ENCODE results near the gene GXYLT1. TPM values are rescaled to one million over a fixed set of nuclear protein-coding genes. Genes with fewer than 3 reads are reported as not detected.

The GXYLT1 gene
- total RNA-seq, 1 experiment from 2014 or later: 28.1 TPM

GRCh38 chr12:42126963-42127362, 17.7 kb downstream of the GXYLT1 start:
- no TSS peak for BruUV-seq (replicated peaks)
- CTCF ChIA-PET: no interaction called here
- no peaks in the 10 kb centered on the region for H3K36me3 Mint-ChIP-seq (ENCODE audit: insufficient read depth, unreplicated experiment)

GRCh38 chr12:42125388-42125767, 19.3 kb downstream of the GXYLT1 start:
- no peaks in the 10 kb centered on the region for H3K36me3 ChIP-seq (ENCODE audit: control insufficient read depth, insufficient read depth, low read length)
- no TSS peak for BruUV-seq (replicated peaks)
- ChIA-PET POLR2A (no interaction called here), CTCF (interaction anchor here (0.7 kb wide), 2 partner anchors 39 to 207 kb away, joined by 3 read pairs; no protein-coding TSS in a partner anchor)
- Mint-ChIP-seq H3K27me3 (ENCODE audit: insufficient read depth, unreplicated experiment) (no peaks in the 10 kb centered on the region), H3K4me1 (ENCODE audit: low read depth, unreplicated experiment) (no peaks in the 10 kb centered on the region), H3K27ac (ENCODE audit: unreplicated experiment) (no peak overlapping the region), H3K36me3 (ENCODE audit: insufficient read depth, unreplicated experiment) (no peaks in the 10 kb centered on the region), H3K9me3 (ENCODE audit: unreplicated experiment) (no peaks in the 10 kb centered on the region), H3K4me3 (ENCODE audit: unreplicated experiment) (no peak overlapping the region)
- H3K9me3 ChIP-seq: no peaks in the 10 kb centered on the region
- intact Hi-C loops (cut with micrococcal nuclease; ENCODE audit: unreplicated experiment): loop anchor here (5.0 kb wide), 3 partner anchors 97 to 157 kb away; partner anchors contain the start of gene YAF2
- no peaks in the 10 kb centered on the region for H3K27me3 ChIP-seq (replicated peaks; ENCODE audit: control insufficient read depth, insufficient read depth, low read length)
- TF ChIP-seq CTCF (IDR thresholded peaks at IDR 0.05; ENCODE audit: insufficient read depth in 1 of 2, low read depth in 1 of 2, low read length in 1 of 2, severe bottlenecking in 1 of 2, unreplicated experiment in 1 of 2): no peak
- no peak overlapping the region for H3K4me3 ChIP-seq (ENCODE audit: low read depth, low read length)
- no peak for DNase-seq
- peaks cover 36% of the 10 kb centered on the region for H3K4me1 ChIP-seq

More at GRCh38 chr12:42126963-42127362, 17.7 kb downstream of the GXYLT1 start:
- Mint-ChIP-seq H3K4me3 (ENCODE audit: unreplicated experiment) (no peak overlapping the region), H3K4me1 (ENCODE audit: low read depth, unreplicated experiment) (no peaks in the 10 kb centered on the region), H3K27ac (ENCODE audit: unreplicated experiment) (no peak overlapping the region), H3K9me3 (ENCODE audit: unreplicated experiment) (no peaks in the 10 kb centered on the region), H3K27me3 (ENCODE audit: insufficient read depth, unreplicated experiment) (no peaks in the 10 kb centered on the region)
- Histone ChIP-seq H3K27me3 (replicated peaks; ENCODE audit: control insufficient read depth, insufficient read depth, low read length) (no peaks in the 10 kb centered on the region), H3K4me3 (ENCODE audit: low read depth, low read length) (no peak overlapping the region), H3K36me3 (ENCODE audit: control insufficient read depth, insufficient read depth, low read length) (no peaks in the 10 kb centered on the region), H3K4me1 (peaks cover 49% of the 10 kb centered on the region), H3K9me3 (no peaks in the 10 kb centered on the region)
- intact Hi-C loops (cut with micrococcal nuclease; ENCODE audit: unreplicated experiment): loop anchor here (5.0 kb wide), 3 partner anchors 95 to 155 kb away; partner anchors contain the start of gene YAF2
- TF ChIP-seq CTCF (IDR thresholded peaks at IDR 0.05; ENCODE audit: insufficient read depth in 1 of 2, low read depth in 1 of 2, low read length in 1 of 2, severe bottlenecking in 1 of 2, unreplicated experiment in 1 of 2): no peak
- POLR2A ChIA-PET: no interaction called here
- DNase-seq: no peak

DNA sequence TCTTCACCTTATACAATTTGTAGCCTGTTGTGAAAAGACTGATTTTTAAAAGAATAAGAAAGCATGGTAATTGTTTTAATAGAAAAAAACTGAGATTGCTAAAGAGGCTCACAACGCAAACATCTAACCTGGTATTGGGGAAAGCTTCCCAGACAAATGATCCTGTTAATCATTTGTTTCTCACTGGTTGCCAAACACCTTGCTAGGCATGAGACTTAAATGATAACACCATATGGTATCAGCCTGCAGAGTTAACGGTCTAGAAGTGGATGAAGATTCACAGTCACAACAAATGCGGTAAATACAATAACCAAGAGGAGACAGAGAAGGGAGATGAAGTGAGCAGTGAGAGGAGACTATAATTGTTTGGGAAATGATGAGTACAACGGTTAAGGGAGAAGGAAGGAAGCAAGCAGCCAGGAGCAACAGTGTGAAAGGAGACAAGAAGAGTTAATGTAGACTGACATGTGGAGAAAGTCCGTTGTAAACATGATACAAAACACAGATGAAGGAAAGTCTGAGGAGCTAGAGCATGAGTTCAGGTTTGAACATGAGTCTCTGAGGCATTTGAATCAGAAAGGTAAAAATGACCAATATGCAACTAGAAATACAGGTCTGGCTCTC, 19.8 kb downstream of the GXYLT1 start:
- no peaks in the 10 kb centered on the region for H3K4me1 Mint-ChIP-seq (ENCODE audit: low read depth, unreplicated experiment)
- BruUV-seq (replicated peaks): no TSS peak
- H3K27me3 ChIP-seq (replicated peaks; ENCODE audit: control insufficient read depth, insufficient read depth, low read length): no peaks in the 10 kb centered on the region
- no peaks in the 10 kb centered on the region for H3K36me3 Mint-ChIP-seq (ENCODE audit: insufficient read depth, unreplicated experiment)
- intact Hi-C loops (cut with micrococcal nuclease; ENCODE audit: unreplicated experiment): loop anchor here (5.0 kb wide), 3 partner anchors 97 to 157 kb away; partner anchors contain the start of gene YAF2
- no peak overlapping the region for H3K4me3 ChIP-seq (ENCODE audit: low read depth, low read length)
- no peaks in the 10 kb centered on the region for H3K36me3 ChIP-seq (ENCODE audit: control insufficient read depth, insufficient read depth, low read length)
- H3K4me3 Mint-ChIP-seq (ENCODE audit: unreplicated experiment): no peak overlapping the region
- peak in 1 of 2 experiments; percentile 31 for DNase-seq
- no peaks in the 10 kb centered on the region for H3K9me3 ChIP-seq
- no peak overlapping the region for H3K27ac Mint-ChIP-seq (ENCODE audit: unreplicated experiment)
- H3K4me1 ChIP-seq: peaks cover 31% of the 10 kb centered on the region
- H3K9me3 Mint-ChIP-seq (ENCODE audit: unreplicated experiment): no peaks in the 10 kb centered on the region
- CTCF ChIA-PET: interaction anchor here (0.7 kb wide), 1 partner anchor 207 kb away, joined by 3 read pairs; no protein-coding TSS in a partner anchor
- no peaks in the 10 kb centered on the region for H3K27me3 Mint-ChIP-seq (ENCODE audit: insufficient read depth, unreplicated experiment)
- POLR2A ChIA-PET: no interaction called here
- no peak for TF ChIP-seq CTCF (IDR thresholded peaks at IDR 0.05; ENCODE audit: insufficient read depth in 1 of 2, low read depth in 1 of 2, low read length in 1 of 2, severe bottlenecking in 1 of 2, unreplicated experiment in 1 of 2)

Data from Caco-2 (cell line).